ENCODE results near the gene DGKD.

GRCh38 chr2:233422050-233422639, 67.9 kb downstream of the DGKD start:
- TF ChIP-seq, protein P1, sequence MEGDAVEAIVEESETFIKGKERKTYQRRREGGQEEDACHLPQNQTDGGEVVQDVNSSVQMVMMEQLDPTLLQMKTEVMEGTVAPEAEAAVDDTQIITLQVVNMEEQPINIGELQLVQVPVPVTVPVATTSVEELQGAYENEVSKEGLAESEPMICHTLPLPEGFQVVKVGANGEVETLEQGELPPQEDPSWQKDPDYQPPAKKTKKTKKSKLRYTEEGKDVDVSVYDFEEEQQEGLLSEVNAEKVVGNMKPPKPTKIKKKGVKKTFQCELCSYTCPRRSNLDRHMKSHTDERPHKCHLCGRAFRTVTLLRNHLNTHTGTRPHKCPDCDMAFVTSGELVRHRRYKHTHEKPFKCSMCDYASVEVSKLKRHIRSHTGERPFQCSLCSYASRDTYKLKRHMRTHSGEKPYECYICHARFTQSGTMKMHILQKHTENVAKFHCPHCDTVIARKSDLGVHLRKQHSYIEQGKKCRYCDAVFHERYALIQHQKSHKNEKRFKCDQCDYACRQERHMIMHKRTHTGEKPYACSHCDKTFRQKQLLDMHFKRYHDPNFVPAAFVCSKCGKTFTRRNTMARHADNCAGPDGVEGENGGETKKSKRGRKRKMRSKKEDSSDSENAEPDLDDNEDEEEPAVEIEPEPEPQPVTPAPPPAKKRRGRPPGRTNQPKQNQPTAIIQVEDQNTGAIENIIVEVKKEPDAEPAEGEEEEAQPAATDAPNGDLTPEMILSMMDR (conservative IDR thresholded peaks at IDR 0.05; ENCODE audit: low read length): no peak
- no peak for TF ChIP-seq EZH2phosphoT487 (IDR thresholded peaks at IDR 0.05; ENCODE audit: borderline replicate concordance)

Measured in Loucy (cell line).